Esophagus squamous epithelium (tissue), 5 donors: ENCODE measurements around the gene GNLY. TPM values are rescaled to one million over a fixed set of nuclear protein-coding genes. Genes with fewer than 3 reads are reported as not detected.

Experiments
- DNase-seq: peaks from one replicate; lab custom pipeline; 2025; lab: John Stamatoyannopoulos, UW
- H3K27ac ChIP-seq, 4 donors: fragments of 200-600 bp; sonication (generic); one replicate each; pipeline ENCODE4 v1.5.1; 2016 to 2019; ENCODE audit warnings: mild to moderate bottlenecking in 1 of 4
- H3K27me3 ChIP-seq, 4 donors: fragments of 200-600 bp; sonication (generic); 1 replicate in 3 of 4; 2 replicates in 1 of 4; pipeline versions ENCODE4 v1.5.1 to v1.6.0; 2017 to 2021; ENCODE audit warnings: antibody characterized with exemption in 1 of 4
- H3K36me3 ChIP-seq, 3 donors: fragments of 200-600 bp; sonication (generic); one replicate each; pipeline ENCODE4 v1.5.1; 2016 to 2019
- H3K4me1 ChIP-seq, 3 donors: fragments of 200-600 bp; sonication (generic); one replicate each; pipeline ENCODE4 v1.5.1; 2017 to 2019
- H3K4me3 ChIP-seq, 4 donors: fragments of 200-600 bp; sonication (generic); 1 replicate in 3 of 4; 2 replicates in 1 of 4; pipeline ENCODE4 v1.5.1; 2016 to 2019; ENCODE audit warnings: mild to moderate bottlenecking in 2 of 4, moderate library complexity in 1 of 4
- H3K9me3 ChIP-seq, 3 donors: fragments of 200-600 bp; sonication (generic); one replicate each; pipeline ENCODE4 v1.5.1; 2016 to 2019
- POLR2A ChIP-seq, 4 donors: fragments of 450-650 bp; IDR thresholded peaks; one replicate each; pipeline ENCODE4 v1.6.1; 2017; ENCODE audit warnings: antibody characterized with exemption in 4 of 4, mild to moderate bottlenecking in 4 of 4, moderate library complexity in 3 of 4
- WGBS, 2 donors: methylation state at CpG; one replicate each; pipeline ENCODE4 v1.1.5; 2018; 5-methylcytosine and 5-hydroxymethylcytosine counted together
- intact Hi-C: fragments of 100-400 bp; cut with DNase I; formaldehyde crosslinking; loops from one replicate; pipeline ENCODE4 v1.15.0; 2022
- total RNA-seq, 4 donors: library from RNA; depleted of rRNA; stranded (reverse); fragments of >200 nt; gene quantifications; one replicate each; pipeline ENCODE4 v1.1.0, GENCODE V29; 2016
- TF ChIP-seq, protein P1 (sequence below), 6 experiments: fragments of 450-650 bp in 4 of 6; fragments of 200-600 bp in 2 of 6; sonication (generic) in 2 of 6; IDR thresholded peaks; one replicate each; pipeline ENCODE4 v1.5.1; 2016 to 2019; ENCODE audit warnings: antibody characterized with exemption in 6 of 6, mild to moderate bottlenecking in 4 of 6, moderate library complexity in 4 of 6
- donor health status: DM: yes; HTN: yes; CAD: no.

Gene GNLY
- total RNA-seq, 4 donors from 2014 or later = 0.76 to 6.1 (median 2.1) TPM

DNA sequence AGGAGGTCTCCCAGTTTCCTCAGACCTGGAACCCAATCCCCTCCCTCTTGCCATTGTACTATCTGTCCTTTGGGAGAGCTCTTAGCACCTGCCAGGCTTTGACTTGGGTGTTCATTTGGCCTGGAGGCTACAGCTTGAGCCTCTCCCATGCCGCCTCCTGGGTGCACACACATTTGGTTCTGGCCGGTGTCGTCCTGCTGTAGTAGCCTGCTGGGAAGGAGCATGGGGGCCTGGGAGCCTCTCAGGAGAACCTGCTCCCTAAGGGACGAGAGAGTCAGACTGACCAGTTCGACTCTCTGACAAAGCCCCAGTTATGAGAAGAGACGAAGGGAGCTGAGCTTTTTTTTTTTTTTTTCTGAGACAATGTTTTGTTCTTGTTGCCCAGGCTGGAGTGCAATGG lies 18.7 kb upstream of the GNLY start:
- H3K4me3 ChIP-seq = no peak overlapping the region
- TF ChIP-seq POLR2A (IDR thresholded peaks at IDR 0.05) = no peak
- TF ChIP-seq, protein P1, sequence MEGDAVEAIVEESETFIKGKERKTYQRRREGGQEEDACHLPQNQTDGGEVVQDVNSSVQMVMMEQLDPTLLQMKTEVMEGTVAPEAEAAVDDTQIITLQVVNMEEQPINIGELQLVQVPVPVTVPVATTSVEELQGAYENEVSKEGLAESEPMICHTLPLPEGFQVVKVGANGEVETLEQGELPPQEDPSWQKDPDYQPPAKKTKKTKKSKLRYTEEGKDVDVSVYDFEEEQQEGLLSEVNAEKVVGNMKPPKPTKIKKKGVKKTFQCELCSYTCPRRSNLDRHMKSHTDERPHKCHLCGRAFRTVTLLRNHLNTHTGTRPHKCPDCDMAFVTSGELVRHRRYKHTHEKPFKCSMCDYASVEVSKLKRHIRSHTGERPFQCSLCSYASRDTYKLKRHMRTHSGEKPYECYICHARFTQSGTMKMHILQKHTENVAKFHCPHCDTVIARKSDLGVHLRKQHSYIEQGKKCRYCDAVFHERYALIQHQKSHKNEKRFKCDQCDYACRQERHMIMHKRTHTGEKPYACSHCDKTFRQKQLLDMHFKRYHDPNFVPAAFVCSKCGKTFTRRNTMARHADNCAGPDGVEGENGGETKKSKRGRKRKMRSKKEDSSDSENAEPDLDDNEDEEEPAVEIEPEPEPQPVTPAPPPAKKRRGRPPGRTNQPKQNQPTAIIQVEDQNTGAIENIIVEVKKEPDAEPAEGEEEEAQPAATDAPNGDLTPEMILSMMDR (IDR thresholded peaks at IDR 0.05) = no peak
- 83 to 86% methylated on average over 4 to 5 of the region's 6 CpGs for WGBS, 2 donors
- no peaks in the 10 kb centered on the region for H3K9me3 ChIP-seq
- no peak for DNase-seq
- peaks cover 0 to 4% (median 0%) of the 10 kb centered on the region in 4 donors for H3K27me3 ChIP-seq
- no peak overlapping the region for H3K27ac ChIP-seq
- intact Hi-C loops = no loop called here
- H3K36me3 ChIP-seq = no peaks in the 10 kb centered on the region
- peaks cover 0 to 19% (median 9%) of the 10 kb centered on the region in 3 donors for H3K4me1 ChIP-seq

DNA sequence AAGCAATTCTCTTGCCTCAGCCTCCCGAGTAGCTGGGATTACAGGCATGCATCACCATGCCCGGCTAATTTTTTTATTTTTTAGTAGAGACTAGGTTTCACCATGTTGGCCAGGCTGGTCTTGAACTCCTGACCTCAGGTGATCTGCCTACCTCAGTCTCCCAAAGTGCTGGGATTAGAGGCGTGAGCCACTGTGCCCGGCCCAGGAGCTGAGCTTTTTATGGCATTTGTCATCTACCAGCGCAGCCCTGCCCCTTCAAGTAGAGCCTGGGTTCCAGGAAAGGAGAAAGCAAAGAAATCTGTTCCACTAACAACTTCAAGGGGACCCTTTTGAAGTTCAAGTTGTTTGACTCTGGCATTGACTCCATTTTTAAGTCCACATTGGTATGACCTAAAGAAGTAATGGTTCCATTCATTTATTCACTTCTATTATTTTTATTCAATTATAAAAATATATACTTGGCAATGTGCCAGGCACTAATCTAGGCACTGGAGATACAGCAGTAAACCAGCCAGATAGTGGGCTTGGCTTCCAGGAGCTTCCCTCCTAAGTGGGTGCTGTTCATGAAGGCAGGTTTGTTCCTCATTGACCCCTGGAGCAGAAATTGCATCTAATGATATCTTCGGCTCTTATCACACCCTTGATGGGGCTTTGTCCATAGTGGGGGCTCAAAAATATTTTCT lies 18.2 kb upstream of the GNLY start:
- no peak for DNase-seq
- no peak overlapping the region for H3K4me3 ChIP-seq
- H3K27me3 ChIP-seq = peaks cover 0 to 4% (median 0%) of the 10 kb centered on the region in 4 donors
- H3K4me1 ChIP-seq = peaks cover 0 to 19% (median 9%) of the 10 kb centered on the region in 3 donors
- intact Hi-C loops = no loop called here
- TF ChIP-seq, protein P1 (IDR thresholded peaks at IDR 0.05) = no peak
- no peak for TF ChIP-seq POLR2A (IDR thresholded peaks at IDR 0.05)
- H3K27ac ChIP-seq = no peak overlapping the region
- no peaks in the 10 kb centered on the region for H3K36me3 ChIP-seq
- 74% methylated on average over 4 to 6 of the region's 6 CpGs for WGBS, 2 donors
- H3K9me3 ChIP-seq = no peaks in the 10 kb centered on the region

DNA sequence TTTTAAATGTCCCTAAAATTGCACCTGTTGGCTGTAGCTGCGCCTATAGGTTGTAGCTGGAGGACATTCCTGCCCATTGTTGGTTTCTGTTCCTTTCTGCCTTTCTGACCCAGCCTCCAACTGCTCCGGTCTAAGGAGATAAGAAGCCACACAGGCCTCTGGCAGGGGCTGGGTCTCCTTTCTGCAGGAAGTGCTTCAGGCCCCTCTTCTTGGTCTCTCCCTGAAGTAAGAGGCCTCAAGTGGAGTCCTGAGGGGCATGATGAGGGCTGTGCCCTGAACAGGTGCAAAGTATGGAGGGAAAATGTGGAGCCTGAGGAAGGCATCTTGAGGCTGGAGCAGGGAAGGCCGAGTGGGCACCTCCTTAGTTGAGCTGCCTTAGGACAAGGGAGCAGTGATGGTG lies 15.8 kb upstream of the GNLY start:
- TF ChIP-seq POLR2A (IDR thresholded peaks at IDR 0.05) = no peak
- TF ChIP-seq, protein P1 (IDR thresholded peaks at IDR 0.05) = no peak
- Histone ChIP-seq H3K4me3 (no peak overlapping the region), H3K9me3 (no peaks in the 10 kb centered on the region), H3K4me1 (peaks cover 0 to 19% (median 12%) of the 10 kb centered on the region in 3 donors), H3K36me3 (no peaks in the 10 kb centered on the region), H3K27ac (peak overlapping the region in 1 of 4 donors; percentile 62), H3K27me3 (peaks cover 0 to 4% (median 0%) of the 10 kb centered on the region in 4 donors)
- no peak for DNase-seq
- intact Hi-C loops = no loop called here
- WGBS, 2 donors = 54 to 84% methylated on average over 2 to 3 of the region's 3 CpGs

DNA sequence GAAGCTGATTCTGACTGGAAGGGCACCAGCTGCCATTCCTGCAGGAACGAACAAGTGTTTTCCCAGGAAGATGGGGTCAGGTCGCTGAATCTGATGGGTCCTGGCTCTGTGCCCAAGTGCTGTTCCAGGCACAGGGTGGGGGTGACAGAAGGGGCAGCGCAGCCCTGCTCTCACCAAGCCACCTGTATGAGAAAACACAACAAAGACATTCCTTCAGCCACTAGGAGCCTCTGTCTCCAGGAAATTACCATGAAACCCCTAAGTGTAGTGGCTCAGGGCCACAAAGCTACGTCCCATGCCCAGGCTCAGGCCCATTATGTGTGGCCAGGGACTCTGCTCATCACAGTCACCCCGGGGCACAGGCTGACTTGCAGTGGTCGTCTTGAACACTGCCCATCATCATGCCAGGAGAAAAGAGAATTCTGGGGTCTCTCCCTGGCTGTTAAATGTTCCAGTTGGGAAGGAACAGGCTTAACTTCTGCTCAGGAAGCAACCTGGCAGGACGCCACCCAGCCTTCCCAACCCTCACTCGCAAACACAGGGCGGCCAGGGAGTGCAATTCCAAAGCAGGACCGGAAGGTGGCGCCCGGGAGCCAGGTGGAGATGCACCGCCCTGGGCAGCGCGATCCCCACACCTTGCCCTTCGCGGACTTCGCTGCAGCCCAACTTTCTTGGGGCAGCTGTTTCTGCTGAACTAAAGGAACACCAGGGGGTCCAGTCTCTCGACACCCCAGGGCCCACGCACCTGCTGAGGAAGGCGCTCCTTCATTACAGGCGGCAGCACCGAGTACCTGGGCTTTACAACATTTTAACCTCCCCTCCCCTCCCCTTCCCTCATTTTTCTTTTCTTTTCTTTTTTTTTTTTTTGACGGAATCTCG lies 15.1 kb upstream of the GNLY start:
- Histone ChIP-seq H3K4me1 (peaks cover 0 to 19% (median 12%) of the 10 kb centered on the region in 3 donors), H3K9me3 (no peaks in the 10 kb centered on the region), H3K4me3 (peak overlapping the region in 1 of 4 donors; percentile 42), H3K27me3 (peaks cover 0 to 4% (median 0%) of the 10 kb centered on the region in 4 donors), H3K36me3 (no peaks in the 10 kb centered on the region), H3K27ac (peak overlapping the region in 3 of 4 donors; percentile 8 to 62 (median 48))
- no peak for TF ChIP-seq POLR2A (IDR thresholded peaks at IDR 0.05)
- TF ChIP-seq, protein P1 (IDR thresholded peaks at IDR 0.05) = peak; percentile 84 to 98 (median 94)
- peak; percentile 10 for DNase-seq
- WGBS, 2 donors = 11 to 15% methylated on average over 9 to 18 of the region's 25 CpGs
- intact Hi-C loops = no loop called here
